NT2/D1 (cell line): Measurements from ENCODE around the gene GLG1.
"Not testable (repeated sequence)": the region's sequence is repeated elsewhere in the genome, so short reads cannot be mapped to it uniquely, and the experiment has no call there.

ENCODE experiments used
- SUZ12 ChIP-seq: IDR thresholded peaks from 2 replicates; pipeline ENCODE4 v1.6.1; 2011; ENCODE audit not compliant: insufficient read length, insufficient read depth; ENCODE audit errors: extremely low read depth
- YY1 ChIP-seq: IDR thresholded peaks from 2 replicates; pipeline ENCODE4 v1.6.1; 2011; ENCODE audit not compliant: insufficient read length, insufficient read depth
- ZNF274 ChIP-seq: IDR thresholded peaks from 2 replicates; pipeline ENCODE4 v1.6.1; 2011; ENCODE audit warnings: mild to moderate bottlenecking, low read depth, low read length

DNA sequence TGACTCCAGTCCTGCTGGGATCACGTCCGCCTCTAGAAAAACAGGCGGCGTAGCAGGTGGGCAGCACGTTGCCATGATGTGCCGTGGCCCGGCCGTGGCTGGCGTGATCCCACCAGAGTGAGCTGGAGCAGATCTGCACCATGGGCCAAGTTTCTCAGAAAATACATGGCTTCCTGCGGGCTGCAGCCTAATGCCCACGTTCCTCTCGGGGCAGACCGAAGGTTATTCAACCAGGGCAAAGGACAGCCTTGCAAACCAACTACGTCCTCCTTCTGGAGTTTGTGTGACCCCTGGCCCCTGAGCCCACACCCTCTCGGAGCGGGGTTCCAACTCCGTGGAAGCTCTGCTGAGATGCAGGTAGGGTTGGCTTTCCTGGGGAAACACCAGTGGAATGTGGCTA, 184.8 kb downstream of the GLG1 start:
- not testable (repeated sequence) for TF ChIP-seq ZNF274, YY1, SUZ12
